CD4-positive, alpha-beta T cell treated with Interleukin-6 at 100 ng/mL for 8 hours (primary cell): ENCODE results near the gene CCDC91.

Source experiments
- DNase-seq: peaks from one replicate; pipeline ENCODE4 v3.0.0-alpha.2; 2020; ENCODE audit warnings: mixed read lengths, low spot score

Gene CCDC91

GRCh38 chr12:28582672-28583376 is 392.6 kb downstream of the CCDC91 start:
- DNase-seq = no peak

- no peak for DNase-seq
These were observed 393.5 kb downstream of the CCDC91 start for GRCh38 chr12:28583701-28584261.

- DNase-seq = no peak
These were observed 394.9 kb downstream of the CCDC91 start for GRCh38 chr12:28585146-28585545.

GRCh38 chr12:28586481-28586880 is 396.2 kb downstream of the CCDC91 start:
- DNase-seq = no peak

- no peak for DNase-seq
These were observed 401.6 kb downstream of the CCDC91 start for GRCh38 chr12:28591831-28592230.
